B cell (primary cell): Measurements from ENCODE around the gene NKD2. TPM values are rescaled to one million over a fixed set of nuclear protein-coding genes. Genes with fewer than 3 reads are reported as not detected.

Experiments used
- ATAC-seq: fragments of 200-7000 bp; cut with Tn5 transposase; one replicate; pipeline ENCODE4 v1.10.0; 2021; ENCODE audit warnings: low read depth, mild to moderate bottlenecking, moderate number of reproducible peaks, moderate library complexity
- CTCF ChIA-PET: fragments of 350-600 bp; sonication (Branson Sonifier 250); formaldehyde crosslinking; loops from one replicate; lab custom pipeline; 2021; ENCODE audit warnings: antibody characterized with exemption, inconsistent platforms; lab: Charles Lee
- POLR2A ChIA-PET: fragments of 350-600 bp; sonication (Branson Sonifier 250); formaldehyde crosslinking; loops from one replicate; lab custom pipeline; 2021; ENCODE audit warnings: antibody characterized with exemption; lab: Charles Lee
- DNase-seq: peaks from one replicate; pipeline ENCODE4 v3.0.0; 2013
- H2AFZ ChIP-seq: 2 replicates; pipeline ENCODE4 v1.6.1; 2012; ENCODE audit warnings: mild to moderate bottlenecking, low read depth, low read length; ENCODE audit not compliant: insufficient read depth, poor library complexity, severe bottlenecking
- H3K27ac ChIP-seq, 2 donors: 1 replicate in 1 of 2; 2 replicates in 1 of 2; pipeline ENCODE4 v1.5.1; 2012 to 2013; ENCODE audit warnings: low read length in 2 of 2, mild to moderate bottlenecking in 2 of 2, moderate library complexity in 1 of 2
- H3K27me3 ChIP-seq, 4 experiments: fragments of 200-600 bp in 1 of 4; sonication (generic) in 1 of 4; replicated peaks in 1 of 4; 1 replicate in 2 of 4; 2 replicates in 2 of 4; pipeline versions ENCODE4 v1.6.1 to v1.7.0; 2013 to 2016; ENCODE audit warnings: low read length in 3 of 4, mild to moderate bottlenecking in 2 of 4, mixed read lengths in 1 of 4, moderate library complexity in 1 of 4; ENCODE audit not compliant: insufficient read depth in 4 of 4, control insufficient read depth in 3 of 4; ENCODE audit errors: control extremely low read depth in 1 of 4
- H3K36me3 ChIP-seq, 2 experiments: replicated peaks in 1 of 2; 1 replicate in 1 of 2; 2 replicates in 1 of 2; pipeline versions ENCODE4 v1.6.1 to v1.7.1; 2013; ENCODE audit warnings: low read length in 1 of 2; ENCODE audit not compliant: insufficient read depth in 2 of 2, control insufficient read depth in 1 of 2; ENCODE audit errors: control extremely low read depth in 1 of 2, extremely low read depth in 1 of 2
- H3K4me1 ChIP-seq, 2 donors: fragments of 200-600 bp in 1 of 2; sonication (generic) in 1 of 2; 1 replicate in 1 of 2; 2 replicates in 1 of 2; pipeline versions ENCODE4 v1.5.1 to v1.6.1; 2013 to 2017; ENCODE audit warnings: low read length in 2 of 2; ENCODE audit not compliant: control insufficient read depth in 2 of 2, insufficient read depth in 2 of 2
- H3K4me2 ChIP-seq: replicated peaks from 2 replicates; pipeline ENCODE3; 2012; ENCODE audit warnings: mild to moderate bottlenecking, low read depth, low read length; ENCODE audit not compliant: poor library complexity, severe bottlenecking
- H3K4me3 ChIP-seq, 5 experiments: fragments of 200-600 bp in 1 of 5; sonication (generic) in 1 of 5; 1 replicate in 3 of 5; 2 replicates in 2 of 5; pipeline versions ENCODE4 v1.5.1 to v1.7.0; 2011 to 2016; ENCODE audit warnings: low read length in 4 of 5, mild to moderate bottlenecking in 4 of 5, low read depth in 2 of 5, control low read depth in 1 of 5, moderate library complexity in 1 of 5; ENCODE audit not compliant: insufficient read depth in 1 of 5; ENCODE audit errors: control extremely low read depth in 1 of 5, extremely low read depth in 1 of 5
- H3K79me2 ChIP-seq: fragments of 200-600 bp; sonication (generic); one replicate; pipeline ENCODE4 v1.6.0; 2016; ENCODE audit warnings: low read length; ENCODE audit not compliant: control insufficient read depth, insufficient read depth
- H3K9ac ChIP-seq: fragments of 200-600 bp; sonication (generic); 2 replicates; pipeline ENCODE4 v1.6.1; 2017; ENCODE audit warnings: mild to moderate bottlenecking, low read length, moderate library complexity
- H3K9me3 ChIP-seq, 3 donors: one replicate each; pipeline versions ENCODE4 v1.6.1 to v1.7.1; 2013; ENCODE audit warnings: low read length in 2 of 3; ENCODE audit not compliant: control insufficient read depth in 2 of 3, insufficient read depth in 1 of 3; ENCODE audit errors: control extremely low read depth in 1 of 3
- H4K20me1 ChIP-seq: 2 replicates; pipeline ENCODE4 v1.6.0; 2012; ENCODE audit warnings: mild to moderate bottlenecking, low read length; ENCODE audit not compliant: insufficient read depth, control insufficient read depth, poor library complexity, severe bottlenecking
- H3K27ac Mint-ChIP-seq: one replicate; pipeline ENCODE4 v1.8.0; 2021; ENCODE audit warnings: mixed read lengths
- H3K27me3 Mint-ChIP-seq: one replicate; pipeline ENCODE4 v1.8.0; 2021; ENCODE audit warnings: mixed read lengths
- H3K4me1 Mint-ChIP-seq: one replicate; pipeline ENCODE4 v1.8.0; 2021; ENCODE audit warnings: mixed read lengths
- H3K4me3 Mint-ChIP-seq: one replicate; pipeline ENCODE4 v1.8.0; 2021; ENCODE audit warnings: mixed read lengths
- H3K9me3 Mint-ChIP-seq: one replicate; pipeline ENCODE4 v1.8.0; 2022; ENCODE audit warnings: mixed read lengths; ENCODE audit not compliant: insufficient read depth
- EZH2 ChIP-seq: IDR thresholded peaks from 2 replicates; pipeline ENCODE4 v1.6.1; 2012; ENCODE audit warnings: borderline replicate concordance, low read depth, mild to moderate bottlenecking, moderate library complexity, low read length; ENCODE audit not compliant: insufficient read depth, poor library complexity, severe bottlenecking
- whole genome bisulfite sequencing: methylation state at CpG from one replicate; pipeline ENCODE4 v1.1.5; 2013; ENCODE audit warnings: missing lambda C conversion rate; ENCODE audit not compliant: insufficient coverage; 5-methylcytosine and 5-hydroxymethylcytosine counted together
- intact Hi-C: fragments of 100-400 bp; cut with micrococcal nuclease; formaldehyde crosslinking; loops from one replicate; pipeline ENCODE4 v1.10.0; 2022
- polyA plus RNA-seq: library from polyadenylated mRNA; depleted of rRNA; stranded (reverse); fragments of >200 nt; gene quantifications from 2 replicates; pipeline ENCODE4 v1.2.3, GENCODE V29; 2012
- total RNA-seq, 2 donors: library from RNA; stranded (reverse); fragments of 120-200 nt in 1 of 2; gene quantifications; 1 replicate in 1 of 2; 2 replicates in 1 of 2; pipeline versions ENCODE4 v1.2.3 to v1.2.4, GENCODE V29; 2013 to 2022
- TF ChIP-seq, protein P1 (sequence below): fragments of 200-600 bp; IDR thresholded peaks from one replicate; pipeline ENCODE4 v1.8.0; 2022; ENCODE audit warnings: antibody characterized with exemption, mild to moderate bottlenecking

The NKD2 gene
- total and polyA plus RNA-seq, 2 donors (not counting 1 experiment from before 2014, with no cell fraction given) = 0.12 to 0.34 TPM

DNA sequence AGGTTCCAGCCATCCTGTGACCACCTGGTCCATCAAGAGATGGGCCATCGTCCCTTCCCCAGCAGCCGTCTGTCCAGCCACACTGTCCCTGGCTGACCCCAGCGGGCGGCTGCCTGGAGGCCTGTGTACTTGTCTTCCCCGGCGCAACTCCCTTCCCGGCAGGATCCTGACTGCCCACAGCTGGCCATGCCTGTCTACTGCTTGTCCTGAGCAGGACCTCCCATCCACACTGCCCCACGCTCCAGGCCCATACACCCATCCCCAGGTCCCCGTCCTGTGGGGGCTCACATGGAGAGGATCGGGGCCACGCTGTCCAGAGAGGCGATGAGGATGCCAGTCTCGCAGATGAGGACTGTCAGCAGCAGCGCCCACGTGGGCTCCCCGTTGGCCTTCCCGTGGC is 67.8 kb downstream of the NKD2 start:
- Histone ChIP-seq H3K79me2 (no peaks in the 10 kb centered on the region), H3K27me3 (no peaks in the 10 kb centered on the region), H3K9me3 (no peaks in the 10 kb centered on the region), H4K20me1 (no peaks in the 10 kb centered on the region), H3K27ac (no peak overlapping the region), H3K36me3 (peaks cover 0 to 3% of the 10 kb centered on the region in 2 experiments), H3K4me1 (no peaks in the 10 kb centered on the region), H3K4me3 (no peak overlapping the region), H3K9ac (no peak overlapping the region), H2AFZ (no peak overlapping the region), H3K4me2 (no peak overlapping the region)
- no peak overlapping the region for H3K27ac Mint-ChIP-seq
- ATAC-seq (no peak), DNase-seq (no peak)
- no peak for TF ChIP-seq EZH2
- TF ChIP-seq, protein P1, sequence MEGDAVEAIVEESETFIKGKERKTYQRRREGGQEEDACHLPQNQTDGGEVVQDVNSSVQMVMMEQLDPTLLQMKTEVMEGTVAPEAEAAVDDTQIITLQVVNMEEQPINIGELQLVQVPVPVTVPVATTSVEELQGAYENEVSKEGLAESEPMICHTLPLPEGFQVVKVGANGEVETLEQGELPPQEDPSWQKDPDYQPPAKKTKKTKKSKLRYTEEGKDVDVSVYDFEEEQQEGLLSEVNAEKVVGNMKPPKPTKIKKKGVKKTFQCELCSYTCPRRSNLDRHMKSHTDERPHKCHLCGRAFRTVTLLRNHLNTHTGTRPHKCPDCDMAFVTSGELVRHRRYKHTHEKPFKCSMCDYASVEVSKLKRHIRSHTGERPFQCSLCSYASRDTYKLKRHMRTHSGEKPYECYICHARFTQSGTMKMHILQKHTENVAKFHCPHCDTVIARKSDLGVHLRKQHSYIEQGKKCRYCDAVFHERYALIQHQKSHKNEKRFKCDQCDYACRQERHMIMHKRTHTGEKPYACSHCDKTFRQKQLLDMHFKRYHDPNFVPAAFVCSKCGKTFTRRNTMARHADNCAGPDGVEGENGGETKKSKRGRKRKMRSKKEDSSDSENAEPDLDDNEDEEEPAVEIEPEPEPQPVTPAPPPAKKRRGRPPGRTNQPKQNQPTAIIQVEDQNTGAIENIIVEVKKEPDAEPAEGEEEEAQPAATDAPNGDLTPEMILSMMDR = no peak
- intact Hi-C loops = no loop called here
- no peaks in the 10 kb centered on the region for H3K9me3 Mint-ChIP-seq
- WGBS = 93% methylated on average over 17 of the region's 17 CpGs
- CTCF ChIA-PET = no interaction called here
- no peak overlapping the region for H3K4me3 Mint-ChIP-seq
- POLR2A ChIA-PET = no interaction called here
- no peaks in the 10 kb centered on the region for H3K4me1 Mint-ChIP-seq
- H3K27me3 Mint-ChIP-seq = no peaks in the 10 kb centered on the region

DNA sequence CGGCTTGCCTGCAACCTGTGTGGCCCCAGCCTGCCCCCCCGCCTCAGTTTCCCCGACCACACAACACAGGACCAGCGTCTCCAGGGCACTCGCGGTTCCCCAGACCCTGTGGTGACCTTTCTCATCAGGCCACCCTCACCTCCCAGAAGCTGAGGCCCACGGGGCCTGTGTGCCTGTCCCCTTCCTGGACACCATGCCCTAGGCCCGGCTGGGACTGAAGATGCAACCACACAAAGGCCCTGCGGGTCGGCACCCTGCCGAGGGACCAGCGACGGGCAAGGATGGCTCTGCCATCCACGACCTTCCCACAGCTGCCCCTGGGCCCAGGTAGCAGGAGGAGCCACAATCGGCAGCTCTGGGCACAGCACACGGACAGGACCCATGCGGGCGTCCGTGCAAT is 68.4 kb downstream of the NKD2 start:
- Histone ChIP-seq H3K9me3 (no peaks in the 10 kb centered on the region), H3K4me1 (no peaks in the 10 kb centered on the region), H3K36me3 (peaks cover 0 to 3% of the 10 kb centered on the region in 2 experiments), H3K79me2 (no peaks in the 10 kb centered on the region), H3K4me2 (no peak overlapping the region), H3K9ac (no peak overlapping the region), H3K4me3 (no peak overlapping the region), H4K20me1 (no peaks in the 10 kb centered on the region), H3K27ac (no peak overlapping the region), H3K27me3 (no peaks in the 10 kb centered on the region), H2AFZ (no peak overlapping the region)
- Mint-ChIP-seq H3K27ac (no peak overlapping the region), H3K9me3 (no peaks in the 10 kb centered on the region), H3K27me3 (no peaks in the 10 kb centered on the region), H3K4me3 (no peak overlapping the region), H3K4me1 (no peaks in the 10 kb centered on the region)
- DNase-seq = no peak
- WGBS = 94% methylated on average over 16 of the region's 19 CpGs
- POLR2A ChIA-PET = no interaction called here
- no peak for ATAC-seq
- TF ChIP-seq EZH2 = no peak
- TF ChIP-seq, protein P1 = no peak
- intact Hi-C loops = no loop called here
- CTCF ChIA-PET = no interaction called here
